Fibroblast of lung (primary cell): ENCODE measurements around the gene ZNF512B. TPM values are rescaled to one million over a fixed set of nuclear protein-coding genes. Genes with fewer than 3 reads are reported as not detected.

Experiments used
- DNase-seq, 2 donors: peaks; one replicate each; pipeline versions ENCODE4 v3.0.0 to v3.0.0-alpha.2; 2010; ENCODE audit warnings: low read depth in 2 of 2
- H2AFZ ChIP-seq: 2 replicates; pipeline ENCODE4 v1.5.1; 2012; ENCODE audit warnings: low read length, control low read depth, inconsistent platforms
- H3K27ac ChIP-seq: 2 replicates; pipeline ENCODE4 v1.5.1; 2011; ENCODE audit warnings: low read length, control low read depth; ENCODE audit not compliant: insufficient read depth
- H3K27me3 ChIP-seq: 2 replicates; pipeline ENCODE4 v1.5.1; 2011; ENCODE audit warnings: mild to moderate bottlenecking, low read length; ENCODE audit not compliant: control insufficient read depth, insufficient read depth
- H3K36me3 ChIP-seq: 2 replicates; pipeline ENCODE4 v1.5.1; 2011; ENCODE audit warnings: low read length; ENCODE audit not compliant: control insufficient read depth, insufficient read depth
- H3K4me1 ChIP-seq: 2 replicates; pipeline ENCODE4 v1.5.1; 2011; ENCODE audit warnings: low read length; ENCODE audit not compliant: control insufficient read depth, insufficient read depth; ENCODE audit errors: extremely low read depth
- H3K4me2 ChIP-seq: 2 replicates; pipeline ENCODE4 v1.5.1; 2011; ENCODE audit warnings: low read length, control low read depth; ENCODE audit not compliant: insufficient read depth; ENCODE audit errors: extremely low read depth
- H3K4me3 ChIP-seq, 4 experiments: fragments of 200-600 bp in 1 of 4; sonication (generic) in 1 of 4; replicated peaks in 1 of 4; 2 replicates each; pipeline ENCODE4 v1.5.1; 2011 to 2016; ENCODE audit warnings: low read length in 4 of 4, low read depth in 3 of 4, mild to moderate bottlenecking in 3 of 4, control low read depth in 2 of 4, inconsistent platforms in 1 of 4, mixed read lengths in 1 of 4; ENCODE audit not compliant: insufficient read depth in 1 of 4; ENCODE audit errors: control extremely low read depth in 1 of 4
- H3K79me2 ChIP-seq: 2 replicates; pipeline ENCODE4 v1.5.1; 2012; ENCODE audit warnings: mild to moderate bottlenecking, low read length, inconsistent platforms; ENCODE audit not compliant: control insufficient read depth, insufficient read depth
- H3K9ac ChIP-seq: 2 replicates; pipeline ENCODE4 v1.5.1; 2011; ENCODE audit warnings: mild to moderate bottlenecking, low read length, control low read depth; ENCODE audit not compliant: insufficient read depth
- H3K9me3 ChIP-seq: 2 replicates; pipeline ENCODE4 v1.5.1; 2012; ENCODE audit warnings: low read depth, low read length; ENCODE audit not compliant: control insufficient read depth, insufficient read depth
- H4K20me1 ChIP-seq: 2 replicates; pipeline ENCODE4 v1.5.1; 2011; ENCODE audit warnings: low read length; ENCODE audit not compliant: control insufficient read depth, insufficient read depth; ENCODE audit errors: extremely low read depth
- EZH2 ChIP-seq: IDR thresholded peaks from 2 replicates; pipeline ENCODE4 v1.5.1; 2012; ENCODE audit warnings: low read length, control low read depth, mild to moderate bottlenecking; ENCODE audit errors: missing control alignments
- polyA plus RNA-seq, 2 donors: library from polyadenylated mRNA; depleted of rRNA in 1 of 2; stranded (reverse) in 1 of 2; unstranded in 1 of 2; fragments of >200 nt; gene quantifications; 2 replicates each; pipeline ENCODE4 v1.2.1, GENCODE V29; 2011 to 2012; ENCODE audit warnings: missing spikeins in 1 of 2
- total RNA-seq: library from RNA; depleted of rRNA; stranded (reverse); fragments of >200 nt; gene quantifications from 2 replicates; pipeline ENCODE4 v1.2.1, GENCODE V29; 2014
- TF ChIP-seq, protein P1 (sequence below), 2 donors: IDR thresholded peaks in 1 of 2; conservative IDR thresholded peaks in 1 of 2; 1 replicate in 1 of 2; 2 replicates in 1 of 2; pipeline ENCODE4 v1.5.1; 2011 to 2012; ENCODE audit warnings: low read length in 2 of 2, control low read depth in 1 of 2, inconsistent platforms in 1 of 2, low read depth in 1 of 2, mild to moderate bottlenecking in 1 of 2

Gene ZNF512B
- total and polyA plus RNA-seq, 2 donors (not counting 1 experiment from before 2014, with no cell fraction given) = 3.5 to 8.4 TPM

DNA sequence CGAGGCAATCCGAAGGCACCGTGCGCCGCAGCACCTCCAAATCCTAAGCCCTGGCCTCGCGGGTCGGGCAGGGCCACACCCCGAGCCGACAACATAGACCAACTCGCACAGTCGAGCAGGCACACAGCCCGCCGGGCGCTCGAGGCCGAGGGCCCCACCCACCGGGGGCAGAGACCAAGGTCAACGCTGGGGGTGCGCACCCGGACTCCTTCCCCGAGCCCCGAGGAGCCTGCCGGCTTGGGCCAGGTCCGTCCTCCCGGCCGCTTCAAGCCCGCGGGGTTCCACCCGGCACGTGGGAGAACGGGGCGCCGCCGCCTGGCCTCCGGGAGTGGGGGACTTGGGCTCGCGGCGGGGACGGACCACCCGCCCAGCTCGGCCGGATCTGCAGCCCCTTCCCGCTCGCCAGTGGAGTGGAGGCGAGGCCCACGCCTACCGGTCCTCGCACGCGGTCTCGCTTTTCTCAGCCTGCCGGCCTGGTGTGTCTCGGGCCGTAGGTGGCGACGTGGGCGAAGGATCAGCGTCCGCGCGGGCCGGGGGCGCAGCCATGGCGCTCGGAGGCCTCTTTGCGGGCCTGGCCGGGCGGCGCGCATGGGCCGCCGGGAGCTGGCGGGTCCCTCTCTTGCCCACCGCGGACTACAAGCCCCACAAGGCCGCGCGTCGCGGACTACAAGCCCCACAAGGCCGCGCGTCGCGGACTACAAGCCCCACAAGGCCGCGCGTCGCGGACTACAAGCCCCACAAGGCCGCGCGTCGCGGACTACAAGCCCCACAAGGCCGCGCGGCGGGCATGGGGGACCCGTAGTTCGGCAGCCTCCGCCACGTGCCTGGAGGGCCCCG lies 13.7 kb downstream of the ZNF512B start, which contains the start of gene UCKL1:
UCKL1 (minus strand) TSS at position 590 of the 837 bp plus-strand sequence; CDS start at position 546, 44 bp downstream.
- peak within 1 kb of the TSS; percentile 86 for H2AFZ ChIP-seq
- TF ChIP-seq, protein P1, sequence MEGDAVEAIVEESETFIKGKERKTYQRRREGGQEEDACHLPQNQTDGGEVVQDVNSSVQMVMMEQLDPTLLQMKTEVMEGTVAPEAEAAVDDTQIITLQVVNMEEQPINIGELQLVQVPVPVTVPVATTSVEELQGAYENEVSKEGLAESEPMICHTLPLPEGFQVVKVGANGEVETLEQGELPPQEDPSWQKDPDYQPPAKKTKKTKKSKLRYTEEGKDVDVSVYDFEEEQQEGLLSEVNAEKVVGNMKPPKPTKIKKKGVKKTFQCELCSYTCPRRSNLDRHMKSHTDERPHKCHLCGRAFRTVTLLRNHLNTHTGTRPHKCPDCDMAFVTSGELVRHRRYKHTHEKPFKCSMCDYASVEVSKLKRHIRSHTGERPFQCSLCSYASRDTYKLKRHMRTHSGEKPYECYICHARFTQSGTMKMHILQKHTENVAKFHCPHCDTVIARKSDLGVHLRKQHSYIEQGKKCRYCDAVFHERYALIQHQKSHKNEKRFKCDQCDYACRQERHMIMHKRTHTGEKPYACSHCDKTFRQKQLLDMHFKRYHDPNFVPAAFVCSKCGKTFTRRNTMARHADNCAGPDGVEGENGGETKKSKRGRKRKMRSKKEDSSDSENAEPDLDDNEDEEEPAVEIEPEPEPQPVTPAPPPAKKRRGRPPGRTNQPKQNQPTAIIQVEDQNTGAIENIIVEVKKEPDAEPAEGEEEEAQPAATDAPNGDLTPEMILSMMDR (conservative IDR thresholded peaks at IDR 0.05 in 1 of 2, IDR thresholded peaks at IDR 0.05 in 1 of 2; ENCODE audit: low read depth in 1 of 2, low read length in 2 of 2) = no peak
- TF ChIP-seq EZH2 = no peak
- no peaks in the 10 kb centered on the region for H4K20me1 ChIP-seq
- H3K27ac ChIP-seq = peak within 1 kb of the TSS; percentile 77
- H3K4me3 ChIP-seq = peak within 1 kb of the TSS; percentile 73 to 97 (median 90)
- peak within 1 kb of the TSS; percentile 95 for H3K4me2 ChIP-seq
- peak; percentile 89 to 93 for DNase-seq
- peaks cover 21% of the 10 kb centered on the region for H3K4me1 ChIP-seq
- no peaks in the 10 kb centered on the region for H3K9me3 ChIP-seq
- peaks cover 43% of the 10 kb centered on the region for H3K79me2 ChIP-seq
- H3K36me3 ChIP-seq = peaks cover 12% of the 10 kb centered on the region
- peak within 1 kb of the TSS; percentile 87 for H3K9ac ChIP-seq
- no peaks in the 10 kb centered on the region for H3K27me3 ChIP-seq

DNA sequence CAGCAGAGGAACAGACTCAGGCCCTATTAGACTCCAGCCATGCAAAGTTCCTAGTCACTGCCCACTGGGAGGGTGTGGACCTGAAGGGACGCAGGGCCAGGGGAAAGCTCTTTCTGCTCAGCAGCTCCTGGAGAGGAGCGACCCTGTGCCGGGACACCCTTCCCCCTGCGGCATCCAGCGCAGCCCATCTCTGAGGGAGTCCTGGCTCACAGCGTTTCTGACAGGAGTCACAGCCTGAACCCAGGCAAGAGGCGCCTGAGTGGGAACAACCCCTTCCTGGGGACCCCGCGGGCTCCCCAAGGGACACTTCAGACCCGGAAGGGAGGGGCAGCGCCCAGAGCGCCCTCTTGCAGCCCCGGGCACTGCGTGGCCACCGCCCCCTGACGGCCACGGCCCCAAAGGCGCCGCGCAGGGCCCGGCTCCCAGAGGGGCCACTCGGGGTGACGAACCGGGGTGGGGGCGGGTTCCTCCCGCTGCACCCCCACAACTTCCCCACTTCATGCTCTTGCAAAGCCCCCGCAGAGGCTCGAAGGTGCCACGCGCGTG lies 14.4 kb downstream of the ZNF512B start:
- H3K4me1 ChIP-seq = peaks cover 28% of the 10 kb centered on the region
- H2AFZ ChIP-seq = no peak overlapping the region
- H3K27me3 ChIP-seq = no peaks in the 10 kb centered on the region
- no peaks in the 10 kb centered on the region for H4K20me1 ChIP-seq
- peak; percentile 28 to 33 for DNase-seq
- peak overlapping the region; percentile 95 for H3K4me2 ChIP-seq
- H3K79me2 ChIP-seq = peaks cover 50% of the 10 kb centered on the region
- H3K27ac ChIP-seq = peak overlapping the region; percentile 77
- TF ChIP-seq, protein P1 (conservative IDR thresholded peaks at IDR 0.05 in 1 of 2, IDR thresholded peaks at IDR 0.05 in 1 of 2; ENCODE audit: low read depth in 1 of 2, low read length in 2 of 2) = peak in 1 of 2 donors; percentile 36
- no peak for TF ChIP-seq EZH2
- peak overlapping the region; percentile 73 to 97 (median 90) for H3K4me3 ChIP-seq
- no peaks in the 10 kb centered on the region for H3K9me3 ChIP-seq
- peak overlapping the region; percentile 87 for H3K9ac ChIP-seq
- peaks cover 12% of the 10 kb centered on the region for H3K36me3 ChIP-seq

- H2AFZ ChIP-seq = no peak overlapping the region
- no peak overlapping the region for H3K27ac ChIP-seq
These were observed 15.8 kb downstream of the ZNF512B start for GRCh38 chr20:63953764-63954429.

More at GRCh38 chr20:63953764-63954429, 15.8 kb downstream of the ZNF512B start:
- no peaks in the 10 kb centered on the region for H3K27me3 ChIP-seq
- peaks cover 53% of the 10 kb centered on the region for H3K79me2 ChIP-seq
- no peak for DNase-seq
- TF ChIP-seq, protein P1 (conservative IDR thresholded peaks at IDR 0.05 in 1 of 2, IDR thresholded peaks at IDR 0.05 in 1 of 2; ENCODE audit: low read depth in 1 of 2, low read length in 2 of 2) = no peak
- no peak for TF ChIP-seq EZH2
- H3K4me3 ChIP-seq = peak overlapping the region in 1 of 4 experiments; percentile 90
- no peaks in the 10 kb centered on the region for H3K9me3 ChIP-seq
- peak overlapping the region; percentile 78 for H3K4me2 ChIP-seq
- H3K36me3 ChIP-seq = peaks cover 8% of the 10 kb centered on the region
- peaks cover 41% of the 10 kb centered on the region for H3K4me1 ChIP-seq
- no peak overlapping the region for H3K9ac ChIP-seq
- no peaks in the 10 kb centered on the region for H4K20me1 ChIP-seq
